ENCODE measurements around the gene MLYCD. TPM values are rescaled to one million over a fixed set of nuclear protein-coding genes. Genes with fewer than 3 reads are reported as not detected.

Gene MLYCD
- total and polyA plus RNA-seq, 8 donors = 3.4 to 6.6 (median 4.1) TPM

- H3K36me3 ChIP-seq = no peaks in the 10 kb centered on the region
- H3K4me3 ChIP-seq = no peak overlapping the region
- DNase-seq = no peak
- ATAC-seq = no peak
- no peak overlapping the region for H3K27ac ChIP-seq
- H3K27me3 ChIP-seq = no peaks in the 10 kb centered on the region
- intact Hi-C loops (cut with DNase I) = no loop called here
- no peak for TF ChIP-seq CTCF (IDR thresholded peaks at IDR 0.05)
- H3K4me1 ChIP-seq = peaks cover 0 to 1% of the 10 kb centered on the region in 2 donors
- H3K9me3 ChIP-seq = no peaks in the 10 kb centered on the region
Observed at GRCh38 chr16:83852774-83853173, 46.1 kb upstream of the MLYCD start.

GRCh38 chr16:83853834-83854233, 45.1 kb upstream of the MLYCD start:
- no peaks in the 10 kb centered on the region for H3K4me1 ChIP-seq
- H3K9me3 ChIP-seq = no peaks in the 10 kb centered on the region
- H3K4me3 ChIP-seq = no peak overlapping the region
- no peaks in the 10 kb centered on the region for H3K36me3 ChIP-seq
- DNase-seq = no peak
- H3K27ac ChIP-seq = no peak overlapping the region
- H3K27me3 ChIP-seq = no peaks in the 10 kb centered on the region
- intact Hi-C loops (cut with DNase I) = no loop called here
- no peak for ATAC-seq
- no peak for TF ChIP-seq CTCF (IDR thresholded peaks at IDR 0.05)

- Histone ChIP-seq H3K4me3 (no peak overlapping the region), H3K27ac (no peak overlapping the region), H3K9me3 (no peaks in the 10 kb centered on the region), H3K27me3 (no peaks in the 10 kb centered on the region), H3K4me1 (no peaks in the 10 kb centered on the region), H3K36me3 (no peaks in the 10 kb centered on the region)
- no peak for DNase-seq
- ATAC-seq = no peak
- TF ChIP-seq CTCF (IDR thresholded peaks at IDR 0.05) = no peak
- intact Hi-C loops (cut with DNase I) = no loop called here
Observed at GRCh38 chr16:83854420-83854819, 44.5 kb upstream of the MLYCD start.

GRCh38 chr16:83856792-83857191, 42.1 kb upstream of the MLYCD start:
- intact Hi-C loops (cut with DNase I) = no loop called here
- H3K27me3 ChIP-seq = no peaks in the 10 kb centered on the region
- ATAC-seq (no peak), DNase-seq (no peak)
- no peak for TF ChIP-seq CTCF (IDR thresholded peaks at IDR 0.05)
- no peak overlapping the region for H3K4me3 ChIP-seq
- no peaks in the 10 kb centered on the region for H3K4me1 ChIP-seq
- H3K36me3 ChIP-seq = no peaks in the 10 kb centered on the region
- no peaks in the 10 kb centered on the region for H3K9me3 ChIP-seq
- no peak overlapping the region for H3K27ac ChIP-seq

- Histone ChIP-seq H3K27me3 (no peaks in the 10 kb centered on the region), H3K4me3 (no peak overlapping the region), H3K9me3 (no peaks in the 10 kb centered on the region), H3K36me3 (no peaks in the 10 kb centered on the region), H3K27ac (no peak overlapping the region), H3K4me1 (no peaks in the 10 kb centered on the region)
- no peak for ATAC-seq
- intact Hi-C loops (cut with DNase I) = no loop called here
- no peak for DNase-seq
- no peak for TF ChIP-seq CTCF (IDR thresholded peaks at IDR 0.05)
Observed at GRCh38 chr16:83859265-83859664, 39.6 kb upstream of the MLYCD start.

All from left lung (tissue), 10 donors.